HepG2 (cell line): ENCODE data around the gene RABGAP1. TPM values are rescaled to one million over a fixed set of nuclear protein-coding genes. Genes with fewer than 3 reads are reported as not detected.
A peak's percentile ranks its signal among the peaks of the same experiment; 100 is the strongest.

Source experiments
- BORCS8-MEF2B ChIP-seq: sonication (generic); formaldehyde crosslinking; IDR thresholded peaks from 2 replicates; pipeline ENCODE4 v1.8.0; 2022; ENCODE audit warnings: mild to moderate bottlenecking, missing genetic modification reagents
- FOSL1 ChIP-seq: sonication (generic); formaldehyde crosslinking; IDR thresholded peaks from 2 replicates; pipeline ENCODE4 v1.9.0; 2021; ENCODE audit warnings: missing genetic modification reagents, borderline replicate concordance
- GMEB2 ChIP-seq: IDR thresholded peaks from 2 replicates; pipeline ENCODE4 v1.6.1; 2016; ENCODE audit warnings: missing biosample characterization, missing genetic modification reagents, low read depth
- HNRNPL ChIP-seq: fragments of 200-400 bp; formaldehyde crosslinking; IDR thresholded peaks from 2 replicates; pipeline ENCODE4 v1.6.1; 2017; ENCODE audit warnings: mild to moderate bottlenecking, low read depth, low read length
- HOXA7 ChIP-seq: sonication (generic); formaldehyde crosslinking; IDR thresholded peaks from 2 replicates; pipeline ENCODE4 v1.8.1; 2022; ENCODE audit warnings: mild to moderate bottlenecking, missing genetic modification reagents, moderate library complexity
- IKZF1 ChIP-seq: fragments of 450-650 bp; IDR thresholded peaks from 2 replicates; pipeline ENCODE4 v1.7.1; 2016
- KAT8 ChIP-seq: IDR thresholded peaks from 2 replicates; pipeline ENCODE4 v1.6.1; 2016; ENCODE audit warnings: missing genetic modification reagents, missing compliant biosample characterization
- MLXIP ChIP-seq: sonication (generic); formaldehyde crosslinking; IDR thresholded peaks from 2 replicates; pipeline ENCODE4 v1.9.0; 2021; ENCODE audit warnings: missing genetic modification reagents, borderline replicate concordance
- NBN ChIP-seq: fragments of 450-650 bp; conservative IDR thresholded peaks from 2 replicates; pipeline ENCODE4 v1.6.1; 2017
- NFIC ChIP-seq: IDR thresholded peaks from 2 replicates; pipeline ENCODE4 v1.6.1; 2012; ENCODE audit warnings: mild to moderate bottlenecking, low read length, inconsistent platforms
- RFXAP ChIP-seq: sonication (generic); formaldehyde crosslinking; IDR thresholded peaks from 2 replicates; pipeline ENCODE4 v1.4.0; 2020; ENCODE audit warnings: missing genetic modification reagents, borderline replicate concordance
- SMAD9 ChIP-seq: sonication (generic); formaldehyde crosslinking; IDR thresholded peaks from 2 replicates; pipeline ENCODE4 v1.5.1; 2020; ENCODE audit warnings: mild to moderate bottlenecking, missing genetic modification reagents
- SMC3 ChIP-seq: IDR thresholded peaks from 2 replicates; pipeline ENCODE4 v1.6.1; 2011; ENCODE audit warnings: low read length, improper control_type of control experiment
- ZKSCAN5 ChIP-seq: sonication (generic); formaldehyde crosslinking; IDR thresholded peaks from 2 replicates; pipeline ENCODE4 v1.5.1; 2020; ENCODE audit warnings: mild to moderate bottlenecking, missing genetic modification reagents
- ZNF235 ChIP-seq: sonication (generic); formaldehyde crosslinking; IDR thresholded peaks from 2 replicates; pipeline ENCODE4 v1.8.1; 2023; ENCODE audit warnings: mild to moderate bottlenecking, missing genetic modification reagents, borderline replicate concordance
- ZNF264 ChIP-seq: sonication (generic); formaldehyde crosslinking; IDR thresholded peaks from 2 replicates; pipeline ENCODE4 v1.4.0; 2020; ENCODE audit warnings: missing genetic modification reagents
- ZNF33A ChIP-seq: sonication (generic); formaldehyde crosslinking; IDR thresholded peaks from 2 replicates; pipeline ENCODE4 v1.5.1; 2020; ENCODE audit warnings: missing genetic modification reagents, mild to moderate bottlenecking, moderate library complexity, borderline replicate concordance
- ZNF33B ChIP-seq: sonication (generic); formaldehyde crosslinking; IDR thresholded peaks from 2 replicates; pipeline ENCODE4 v1.5.1; 2020; ENCODE audit warnings: mild to moderate bottlenecking, missing genetic modification reagents
- ZNF607 ChIP-seq: sonication (generic); formaldehyde crosslinking; IDR thresholded peaks from 2 replicates; pipeline ENCODE4 v1.5.1; 2020; ENCODE audit warnings: missing genetic modification reagents, mild to moderate bottlenecking, borderline replicate concordance
- ZNF678 ChIP-seq: sonication (generic); formaldehyde crosslinking; IDR thresholded peaks from 2 replicates; pipeline ENCODE4 v1.4.0; 2020; ENCODE audit warnings: mild to moderate bottlenecking, missing genetic modification reagents
- ZNF746 ChIP-seq: sonication (generic); formaldehyde crosslinking; IDR thresholded peaks from 2 replicates; pipeline ENCODE4 v1.8.0; 2022; ENCODE audit warnings: mild to moderate bottlenecking, missing genetic modification reagents
- ZNF782 ChIP-seq: sonication (generic); formaldehyde crosslinking; IDR thresholded peaks from 2 replicates; pipeline ENCODE4 v1.4.0; 2020; ENCODE audit warnings: missing genetic modification reagents, mild to moderate bottlenecking, borderline replicate concordance
- polyA plus RNA-seq, 8 experiments: library from polyadenylated mRNA; depleted of rRNA in 3 of 8; stranded (reverse) in 7 of 8; unstranded in 1 of 8; fragments of >200 nt; fragmentation: Illumina TruSeq in 4 of 8; extraction: Trizol in 4 of 8; gene quantifications; 2 replicates each; pipeline versions ENCODE4 v1.2.1 to v1.2.3, GENCODE V29; 2011 to 2016; ENCODE audit warnings: low read depth in 4 of 8, missing spikeins in 1 of 8, mixed read lengths in 1 of 8; ENCODE audit not compliant: insufficient read depth in 1 of 8
- total RNA-seq, 5 experiments: library from RNA; depleted of rRNA; stranded (reverse); fragments of >200 nt; fragmentation: Illumina TruSeq; extraction: Trizol; gene quantifications; 2 replicates each; pipeline ENCODE4 v1.2.3, GENCODE V29; 2016; ENCODE audit warnings: low read depth in 1 of 5
- TF ChIP-seq, protein P1 (sequence below): sonication (generic); formaldehyde crosslinking; IDR thresholded peaks from 2 replicates; pipeline ENCODE4 v1.4.0; 2020; ENCODE audit warnings: mild to moderate bottlenecking, missing genetic modification reagents

RABGAP1 gene
- total and polyA plus RNA-seq, 2 of the 13 experiments (the other 11 are each of a cell fraction or from before 2014, with no cell fraction given) = 19.1 to 19.3 TPM

DNA sequence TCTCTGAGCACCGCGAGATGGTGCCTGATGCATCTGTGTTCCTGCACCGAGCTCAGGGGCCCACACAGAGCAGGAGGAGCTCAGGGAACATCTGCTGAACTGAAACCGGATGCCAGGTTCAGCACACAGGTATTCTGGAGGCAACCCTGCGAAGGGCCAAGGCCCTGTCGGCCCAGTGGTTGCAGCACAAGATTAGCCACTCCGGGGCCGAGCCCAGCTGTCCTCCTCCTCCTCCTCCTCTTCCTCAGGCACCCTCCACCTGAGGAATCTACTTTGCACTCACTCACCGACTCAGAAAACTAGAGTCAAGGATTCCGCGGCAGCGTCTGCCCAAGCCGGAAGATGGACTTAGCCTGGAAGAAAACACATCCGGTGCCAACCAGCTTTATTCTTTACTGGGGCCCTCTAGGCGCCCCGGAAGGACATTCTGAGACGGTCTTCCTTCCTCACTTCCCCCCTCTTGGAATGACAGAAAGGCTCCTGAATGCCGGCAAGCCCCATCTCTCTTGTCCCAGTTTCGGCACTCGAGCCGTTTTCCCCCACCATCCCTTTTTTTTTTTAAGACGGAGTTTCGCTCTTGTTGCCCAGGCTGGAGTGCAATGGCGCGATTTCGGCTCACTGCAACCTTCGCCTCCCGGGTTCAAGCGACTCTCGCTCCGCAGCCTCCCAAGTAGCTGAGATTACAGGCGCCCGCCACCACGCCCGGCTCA, 27.7 kb upstream of the RABGAP1 start, which contains the start of gene ZBTB6 (continued):
- TF ChIP-seq ZNF607 (CRISPR knock-in tag) = peak; percentile 31; the same call in 1 of the 2 replicates
- no peak for TF ChIP-seq GMEB2
- TF ChIP-seq HNRNPL = no peak
- TF ChIP-seq ZNF33A (CRISPR knock-in tag) = no peak
- TF ChIP-seq SMAD9 (CRISPR knock-in tag) = no peak
- TF ChIP-seq FOSL1 = no peak
- peak; percentile 71 for TF ChIP-seq BORCS8-MEF2B (CRISPR knock-in tag)
- peak; percentile 21; the same call in 1 of the 2 replicates for TF ChIP-seq RFXAP (CRISPR knock-in tag)
- TF ChIP-seq ZNF746 = no peak
- no peak for TF ChIP-seq ZNF264 (CRISPR knock-in tag)
- TF ChIP-seq MLXIP (CRISPR knock-in tag) = 0 out of 2 replicates have a peak, but pooled peaks have one; percentile 36
- no peak for TF ChIP-seq ZNF33B (CRISPR knock-in tag)
- TF ChIP-seq ZNF235 (CRISPR knock-in tag) = no peak
- TF ChIP-seq ZKSCAN5 = no peak
- TF ChIP-seq, protein P1, sequence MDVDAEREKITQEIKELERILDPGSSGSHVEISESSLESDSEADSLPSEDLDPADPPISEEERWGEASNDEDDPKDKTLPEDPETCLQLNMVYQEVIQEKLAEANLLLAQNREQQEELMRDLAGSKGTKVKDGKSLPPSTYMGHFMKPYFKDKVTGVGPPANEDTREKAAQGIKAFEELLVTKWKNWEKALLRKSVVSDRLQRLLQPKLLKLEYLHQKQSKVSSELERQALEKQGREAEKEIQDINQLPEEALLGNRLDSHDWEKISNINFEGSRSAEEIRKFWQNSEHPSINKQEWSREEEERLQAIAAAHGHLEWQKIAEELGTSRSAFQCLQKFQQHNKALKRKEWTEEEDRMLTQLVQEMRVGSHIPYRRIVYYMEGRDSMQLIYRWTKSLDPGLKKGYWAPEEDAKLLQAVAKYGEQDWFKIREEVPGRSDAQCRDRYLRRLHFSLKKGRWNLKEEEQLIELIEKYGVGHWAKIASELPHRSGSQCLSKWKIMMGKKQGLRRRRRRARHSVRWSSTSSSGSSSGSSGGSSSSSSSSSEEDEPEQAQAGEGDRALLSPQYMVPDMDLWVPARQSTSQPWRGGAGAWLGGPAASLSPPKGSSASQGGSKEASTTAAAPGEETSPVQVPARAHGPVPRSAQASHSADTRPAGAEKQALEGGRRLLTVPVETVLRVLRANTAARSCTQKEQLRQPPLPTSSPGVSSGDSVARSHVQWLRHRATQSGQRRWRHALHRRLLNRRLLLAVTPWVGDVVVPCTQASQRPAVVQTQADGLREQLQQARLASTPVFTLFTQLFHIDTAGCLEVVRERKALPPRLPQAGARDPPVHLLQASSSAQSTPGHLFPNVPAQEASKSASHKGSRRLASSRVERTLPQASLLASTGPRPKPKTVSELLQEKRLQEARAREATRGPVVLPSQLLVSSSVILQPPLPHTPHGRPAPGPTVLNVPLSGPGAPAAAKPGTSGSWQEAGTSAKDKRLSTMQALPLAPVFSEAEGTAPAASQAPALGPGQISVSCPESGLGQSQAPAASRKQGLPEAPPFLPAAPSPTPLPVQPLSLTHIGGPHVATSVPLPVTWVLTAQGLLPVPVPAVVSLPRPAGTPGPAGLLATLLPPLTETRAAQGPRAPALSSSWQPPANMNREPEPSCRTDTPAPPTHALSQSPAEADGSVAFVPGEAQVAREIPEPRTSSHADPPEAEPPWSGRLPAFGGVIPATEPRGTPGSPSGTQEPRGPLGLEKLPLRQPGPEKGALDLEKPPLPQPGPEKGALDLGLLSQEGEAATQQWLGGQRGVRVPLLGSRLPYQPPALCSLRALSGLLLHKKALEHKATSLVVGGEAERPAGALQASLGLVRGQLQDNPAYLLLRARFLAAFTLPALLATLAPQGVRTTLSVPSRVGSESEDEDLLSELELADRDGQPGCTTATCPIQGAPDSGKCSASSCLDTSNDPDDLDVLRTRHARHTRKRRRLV (CRISPR knock-in tag) = no peak
- TF ChIP-seq KAT8 (CRISPR knock-in tag) = peak; percentile 99
- no peak for TF ChIP-seq ZNF678 (CRISPR knock-in tag)
- TF ChIP-seq NFIC = no peak
- TF ChIP-seq NBN = no peak
- TF ChIP-seq IKZF1 = no peak
- TF ChIP-seq ZNF782 (CRISPR knock-in tag) = no peak; the same call in 1 of the 2 replicates
- TF ChIP-seq HOXA7 (CRISPR knock-in tag) = no peak
- TF ChIP-seq SMC3 = no peak
